HG03565 (cell line): ENCODE data around the gene ZNF700.
"Not testable (repeated sequence)": the region's sequence is repeated elsewhere in the genome, so short reads cannot be mapped to it uniquely, and the experiment has no call there.

Experiments
- ATAC-seq: cut with Tn5 transposase; IDR thresholded peaks from one replicate; pipeline ENCODE4 v1.9.1; 2021; ENCODE audit warnings: mild to moderate bottlenecking, moderate library complexity; ENCODE audit not compliant: unreplicated experiment

Gene ZNF700

GRCh38 chr19:11987405-11988281 lies 62.7 kb downstream of the ZNF700 start:
- peak; percentile 72 for ATAC-seq

DNA sequence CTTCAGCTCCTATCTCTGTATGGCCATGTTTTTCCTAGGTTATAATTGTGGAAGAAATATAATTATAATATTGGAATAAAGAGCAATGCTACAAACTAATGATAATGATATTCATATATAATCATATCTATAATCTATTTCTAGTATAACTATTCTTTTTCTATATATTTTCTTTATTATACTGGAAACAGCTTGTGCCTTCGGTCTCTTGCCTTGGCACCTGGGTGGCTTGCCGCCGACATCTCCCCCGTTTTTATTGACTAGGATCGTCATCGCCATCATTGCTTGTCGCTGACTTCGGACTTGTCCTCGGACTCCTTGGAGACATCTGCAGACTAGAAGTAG lies 64.2 kb downstream of the ZNF700 start:
- no peak for ATAC-seq

DNA sequence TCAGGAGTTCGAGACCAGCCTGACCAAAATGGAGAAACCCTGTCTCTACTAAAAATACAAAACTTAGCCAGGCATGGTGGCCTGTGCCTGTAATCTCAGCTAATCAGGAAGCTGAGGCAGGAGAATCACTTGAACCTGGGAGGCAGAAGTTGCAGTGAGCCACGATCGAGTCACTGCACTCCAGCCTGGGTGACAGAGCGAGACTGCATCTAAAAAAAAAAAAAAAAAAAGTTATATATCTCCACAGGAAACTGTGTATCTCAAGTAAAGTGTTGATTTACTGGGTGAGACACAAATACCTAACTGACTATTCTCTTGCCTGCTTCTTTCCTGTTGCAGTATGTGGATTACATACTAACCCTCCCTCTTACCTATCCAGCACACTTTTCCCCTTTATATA lies 67.0 kb downstream of the ZNF700 start:
- not testable (repeated sequence) for ATAC-seq

DNA sequence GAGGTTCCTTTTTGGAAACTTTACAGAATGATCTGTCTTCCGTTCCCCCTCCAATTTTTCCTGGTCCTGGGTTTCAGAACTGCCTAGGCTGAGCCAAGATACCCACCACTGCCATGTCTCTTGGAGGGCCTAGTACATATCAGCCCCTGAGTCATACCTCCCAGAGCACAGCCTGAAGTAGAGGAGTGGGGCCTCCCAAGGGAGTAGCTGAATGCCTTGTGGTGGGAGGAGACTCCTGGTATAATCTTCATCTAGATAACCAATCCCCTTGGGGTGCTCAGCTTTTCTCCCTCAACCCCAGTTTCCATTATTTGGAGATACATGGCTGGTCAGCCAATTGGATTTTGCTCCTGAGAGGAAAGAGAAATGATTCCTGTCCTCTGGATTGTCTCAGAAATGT lies 70.3 kb downstream of the ZNF700 start:
- no peak for ATAC-seq
